HEK293 (cell line): ENCODE measurements around the gene TRPM8.

Experiments
- BCL11A ChIP-seq: fragments of 450-650 bp; formaldehyde crosslinking; IDR thresholded peaks from 2 replicates; pipeline ENCODE4 v1.5.1; 2016; ENCODE audit warnings: low read depth, missing biosample characterization, missing genetic modification characterization
- GFI1B ChIP-seq: fragments of 450-650 bp; formaldehyde crosslinking; IDR thresholded peaks from 2 replicates; pipeline ENCODE4 v1.5.1; 2016; ENCODE audit warnings: missing biosample characterization, missing genetic modification characterization
- GLI2 ChIP-seq: fragments of 450-650 bp; formaldehyde crosslinking; IDR thresholded peaks from 2 replicates; pipeline ENCODE4; 2017; ENCODE audit warnings: missing biosample characterization, missing genetic modification characterization, low read depth, borderline replicate concordance
- KLF16 ChIP-seq: fragments of 450-650 bp; formaldehyde crosslinking; IDR thresholded peaks from 2 replicates; pipeline ENCODE4 v1.5.1; 2017; ENCODE audit warnings: missing biosample characterization, missing genetic modification characterization
- MEIS1 ChIP-seq: sonication (generic); formaldehyde crosslinking; IDR thresholded peaks from 2 replicates; pipeline ENCODE4 v1.8.1; 2022; ENCODE audit warnings: missing genetic modification reagents, mild to moderate bottlenecking, borderline replicate concordance
- PATZ1 ChIP-seq: fragments of 450-650 bp; formaldehyde crosslinking; IDR thresholded peaks from 2 replicates; pipeline ENCODE4 v1.5.1; 2016; ENCODE audit warnings: missing biosample characterization, missing genetic modification characterization
- YY2 ChIP-seq: fragments of 450-650 bp; formaldehyde crosslinking; IDR thresholded peaks from 2 replicates; pipeline ENCODE4 v1.5.1; 2016; ENCODE audit warnings: missing biosample characterization, missing genetic modification characterization
- ZBTB17 ChIP-seq: fragments of 450-650 bp; formaldehyde crosslinking; IDR thresholded peaks from 2 replicates; pipeline ENCODE4 v1.5.1; 2016; ENCODE audit warnings: missing biosample characterization, missing genetic modification characterization
- ZBTB21 ChIP-seq: fragments of 450-650 bp; formaldehyde crosslinking; IDR thresholded peaks from 2 replicates; pipeline ENCODE4 v1.5.1; 2017; ENCODE audit warnings: missing biosample characterization, missing genetic modification characterization
- ZNF10 ChIP-seq: fragments of 450-650 bp; formaldehyde crosslinking; IDR thresholded peaks from 2 replicates; pipeline ENCODE4 v1.5.1; 2017; ENCODE audit warnings: missing biosample characterization, missing genetic modification characterization
- ZNF16 ChIP-seq: fragments of 450-650 bp; formaldehyde crosslinking; IDR thresholded peaks from 2 replicates; pipeline ENCODE4 v1.5.1; 2016; ENCODE audit warnings: low read depth, missing biosample characterization, missing genetic modification characterization
- ZNF184 ChIP-seq: fragments of 450-650 bp; IDR thresholded peaks from 2 replicates; pipeline ENCODE4 v1.5.1; 2018; ENCODE audit warnings: missing biosample characterization, mild to moderate bottlenecking, missing genetic modification characterization
- ZNF2 ChIP-seq: fragments of 450-650 bp; formaldehyde crosslinking; IDR thresholded peaks from 2 replicates; pipeline ENCODE4 v1.5.1; 2016; ENCODE audit warnings: missing biosample characterization, missing genetic modification characterization
- ZNF202 ChIP-seq: fragments of 450-650 bp; formaldehyde crosslinking; IDR thresholded peaks from 2 replicates; pipeline ENCODE4 v1.5.1; 2016; ENCODE audit warnings: missing biosample characterization, missing genetic modification characterization, borderline replicate concordance
- ZNF223 ChIP-seq: fragments of 450-650 bp; formaldehyde crosslinking; IDR thresholded peaks from 2 replicates; pipeline ENCODE4 v1.5.1; 2016; ENCODE audit warnings: missing biosample characterization, missing genetic modification characterization
- ZNF274 ChIP-seq, 2 experiments: fragments of 200-500 bp in 1 of 2; fragments of 450-650 bp in 1 of 2; sonication (Bioruptor generic) in 1 of 2; formaldehyde crosslinking in 1 of 2; IDR thresholded peaks; 2 replicates each; pipeline versions ENCODE4 v1.5.1 to v1.6.1; 2014 to 2016; ENCODE audit warnings: borderline replicate concordance in 1 of 2, inconsistent platforms in 1 of 2, low read length in 1 of 2, missing biosample characterization in 1 of 2, missing genetic modification characterization in 1 of 2
- ZNF394 ChIP-seq: fragments of 450-650 bp; formaldehyde crosslinking; IDR thresholded peaks from 2 replicates; pipeline ENCODE4 v1.5.1; 2016; ENCODE audit warnings: missing biosample characterization, missing genetic modification characterization, mild to moderate bottlenecking, moderate library complexity, borderline replicate concordance
- ZNF404 ChIP-seq: fragments of 450-650 bp; formaldehyde crosslinking; IDR thresholded peaks from 2 replicates; pipeline ENCODE4 v1.5.1; 2017; ENCODE audit warnings: missing biosample characterization, missing genetic modification characterization
- ZNF423 ChIP-seq: fragments of 450-650 bp; formaldehyde crosslinking; IDR thresholded peaks from 2 replicates; pipeline ENCODE4 v1.5.1; 2016; ENCODE audit warnings: missing biosample characterization, missing genetic modification characterization
- ZNF426 ChIP-seq: fragments of 450-650 bp; formaldehyde crosslinking; IDR thresholded peaks from 2 replicates; pipeline ENCODE4 v1.5.1; 2017; ENCODE audit warnings: missing biosample characterization, missing genetic modification characterization, mild to moderate bottlenecking, inconsistent platforms, moderate library complexity
- ZNF561 ChIP-seq: fragments of 450-650 bp; IDR thresholded peaks from 2 replicates; pipeline ENCODE4 v1.5.1; 2018; ENCODE audit warnings: missing biosample characterization, missing genetic modification characterization, borderline replicate concordance
- ZNF585B ChIP-seq: fragments of 450-650 bp; formaldehyde crosslinking; IDR thresholded peaks from 2 replicates; pipeline ENCODE4 v1.5.1; 2016; ENCODE audit warnings: missing biosample characterization, missing genetic modification characterization
- ZNF629 ChIP-seq: fragments of 450-650 bp; formaldehyde crosslinking; IDR thresholded peaks from 2 replicates; pipeline ENCODE4 v1.5.1; 2017; ENCODE audit warnings: missing biosample characterization, missing genetic modification characterization
- ZNF677 ChIP-seq: fragments of 450-650 bp; IDR thresholded peaks from 2 replicates; pipeline ENCODE4 v1.5.0; 2018; ENCODE audit warnings: missing biosample characterization, mild to moderate bottlenecking, missing genetic modification characterization, moderate library complexity
- ZNF776 ChIP-seq: fragments of 450-650 bp; formaldehyde crosslinking; IDR thresholded peaks from 2 replicates; pipeline ENCODE4 v1.5.0; 2017; ENCODE audit warnings: missing biosample characterization, missing genetic modification characterization, borderline replicate concordance
- ZNF837 ChIP-seq: fragments of 450-650 bp; formaldehyde crosslinking; IDR thresholded peaks from 2 replicates; pipeline ENCODE4 v1.5.1; 2016; ENCODE audit warnings: missing biosample characterization, missing genetic modification characterization
- ZSCAN23 ChIP-seq: fragments of 450-650 bp; formaldehyde crosslinking; IDR thresholded peaks from 2 replicates; pipeline ENCODE4 v1.5.1; 2016; ENCODE audit warnings: missing biosample characterization, missing genetic modification characterization
- TF ChIP-seq, protein P1 (sequence below): fragments of 450-650 bp; formaldehyde crosslinking; IDR thresholded peaks from 2 replicates; pipeline ENCODE4 v1.5.1; 2016; ENCODE audit warnings: missing biosample characterization, missing genetic modification characterization
- TF ChIP-seq, protein P2 (sequence below): fragments of 450-650 bp; formaldehyde crosslinking; IDR thresholded peaks from 2 replicates; pipeline ENCODE4 v1.5.1; 2017; ENCODE audit warnings: missing biosample characterization, missing genetic modification characterization
- TF ChIP-seq, protein P3 (sequence below): fragments of 450-650 bp; formaldehyde crosslinking; IDR thresholded peaks from 2 replicates; pipeline ENCODE4 v1.5.1; 2016; ENCODE audit warnings: missing biosample characterization, missing genetic modification characterization
- TF ChIP-seq, protein P4 (sequence below): fragments of 450-650 bp; formaldehyde crosslinking; IDR thresholded peaks from 2 replicates; pipeline ENCODE4 v1.5.1; 2017; ENCODE audit warnings: missing biosample characterization, missing genetic modification characterization

TRPM8 gene

GRCh38 chr2:234003972-234004617, 86.9 kb downstream of the TRPM8 start (continued):
- peak; percentile 59; the same call in 1 of the 2 replicates for TF ChIP-seq ZNF184
- no peak for TF ChIP-seq ZNF404 (tag by site-specific recombination)
- no peak for TF ChIP-seq ZNF2
- TF ChIP-seq ZNF202, result no peak
- TF ChIP-seq ZNF394 (tag by site-specific recombination), result no peak
- TF ChIP-seq ZSCAN23 (tag by site-specific recombination), result no peak
- TF ChIP-seq, protein P1, sequence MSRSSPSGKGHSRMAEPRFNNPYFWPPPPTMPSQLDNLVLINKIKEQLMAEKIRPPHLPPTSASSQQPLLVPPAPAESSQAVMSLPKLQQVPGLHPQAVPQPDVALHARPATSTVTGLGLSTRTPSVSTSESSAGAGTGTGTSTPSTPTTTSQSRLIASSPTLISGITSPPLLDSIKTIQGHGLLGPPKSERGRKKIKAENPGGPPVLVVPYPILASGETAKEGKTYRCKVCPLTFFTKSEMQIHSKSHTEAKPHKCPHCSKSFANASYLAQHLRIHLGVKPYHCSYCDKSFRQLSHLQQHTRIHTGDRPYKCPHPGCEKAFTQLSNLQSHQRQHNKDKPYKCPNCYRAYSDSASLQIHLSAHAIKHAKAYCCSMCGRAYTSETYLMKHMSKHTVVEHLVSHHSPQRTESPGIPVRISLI (tag by site-specific recombination), result no peak
- TF ChIP-seq GLI2 (tag by site-specific recombination), result no peak
- TF ChIP-seq, protein P2, sequence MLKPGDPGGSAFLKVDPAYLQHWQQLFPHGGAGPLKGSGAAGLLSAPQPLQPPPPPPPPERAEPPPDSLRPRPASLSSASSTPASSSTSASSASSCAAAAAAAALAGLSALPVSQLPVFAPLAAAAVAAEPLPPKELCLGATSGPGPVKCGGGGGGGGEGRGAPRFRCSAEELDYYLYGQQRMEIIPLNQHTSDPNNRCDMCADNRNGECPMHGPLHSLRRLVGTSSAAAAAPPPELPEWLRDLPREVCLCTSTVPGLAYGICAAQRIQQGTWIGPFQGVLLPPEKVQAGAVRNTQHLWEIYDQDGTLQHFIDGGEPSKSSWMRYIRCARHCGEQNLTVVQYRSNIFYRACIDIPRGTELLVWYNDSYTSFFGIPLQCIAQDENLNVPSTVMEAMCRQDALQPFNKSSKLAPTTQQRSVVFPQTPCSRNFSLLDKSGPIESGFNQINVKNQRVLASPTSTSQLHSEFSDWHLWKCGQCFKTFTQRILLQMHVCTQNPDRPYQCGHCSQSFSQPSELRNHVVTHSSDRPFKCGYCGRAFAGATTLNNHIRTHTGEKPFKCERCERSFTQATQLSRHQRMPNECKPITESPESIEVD, result peak; percentile 37
- TF ChIP-seq GFI1B (tag by site-specific recombination), result no peak
- TF ChIP-seq MEIS1 (CRISPR knock-in tag), result no peak
- TF ChIP-seq ZNF677 (tag by site-specific recombination), result no peak
- no peak for TF ChIP-seq ZNF10 (tag by site-specific recombination)
- TF ChIP-seq ZNF561 (tag by site-specific recombination), result peak; percentile 47; the same call in 1 of the 2 replicates
- no peak for TF ChIP-seq ZNF223 (tag by site-specific recombination)
- TF ChIP-seq, protein P3, sequence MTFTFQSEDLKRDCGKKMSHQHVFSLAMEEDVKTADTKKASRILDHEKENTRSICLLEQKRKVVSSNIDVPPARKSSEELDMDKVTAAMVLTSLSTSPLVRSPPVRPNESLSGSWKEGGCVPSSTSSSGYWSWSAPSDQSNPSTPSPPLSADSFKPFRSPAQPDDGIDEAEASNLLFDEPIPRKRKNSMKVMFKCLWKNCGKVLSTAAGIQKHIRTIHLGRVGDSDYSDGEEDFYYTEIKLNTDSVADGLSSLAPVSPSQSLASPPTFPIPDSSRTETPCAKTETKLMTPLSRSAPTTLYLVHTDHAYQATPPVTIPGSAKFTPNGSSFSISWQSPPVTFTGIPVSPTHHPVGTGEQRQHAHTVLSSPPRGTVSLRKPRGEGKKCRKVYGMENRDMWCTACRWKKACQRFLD (tag by site-specific recombination), result no peak
- no peak for TF ChIP-seq ZNF274 (IDR thresholded peaks at IDR 0.05; ENCODE audit: low read length)
- no peak for TF ChIP-seq ZNF274 (tag by site-specific recombination; IDR thresholded peaks at IDR 0.05; ENCODE audit: borderline replicate concordance)
- 0 out of 2 replicates have a peak, but pooled peaks have one; percentile 34 for TF ChIP-seq ZBTB17
- no peak for TF ChIP-seq BCL11A (tag by site-specific recombination)
- TF ChIP-seq, protein P4, sequence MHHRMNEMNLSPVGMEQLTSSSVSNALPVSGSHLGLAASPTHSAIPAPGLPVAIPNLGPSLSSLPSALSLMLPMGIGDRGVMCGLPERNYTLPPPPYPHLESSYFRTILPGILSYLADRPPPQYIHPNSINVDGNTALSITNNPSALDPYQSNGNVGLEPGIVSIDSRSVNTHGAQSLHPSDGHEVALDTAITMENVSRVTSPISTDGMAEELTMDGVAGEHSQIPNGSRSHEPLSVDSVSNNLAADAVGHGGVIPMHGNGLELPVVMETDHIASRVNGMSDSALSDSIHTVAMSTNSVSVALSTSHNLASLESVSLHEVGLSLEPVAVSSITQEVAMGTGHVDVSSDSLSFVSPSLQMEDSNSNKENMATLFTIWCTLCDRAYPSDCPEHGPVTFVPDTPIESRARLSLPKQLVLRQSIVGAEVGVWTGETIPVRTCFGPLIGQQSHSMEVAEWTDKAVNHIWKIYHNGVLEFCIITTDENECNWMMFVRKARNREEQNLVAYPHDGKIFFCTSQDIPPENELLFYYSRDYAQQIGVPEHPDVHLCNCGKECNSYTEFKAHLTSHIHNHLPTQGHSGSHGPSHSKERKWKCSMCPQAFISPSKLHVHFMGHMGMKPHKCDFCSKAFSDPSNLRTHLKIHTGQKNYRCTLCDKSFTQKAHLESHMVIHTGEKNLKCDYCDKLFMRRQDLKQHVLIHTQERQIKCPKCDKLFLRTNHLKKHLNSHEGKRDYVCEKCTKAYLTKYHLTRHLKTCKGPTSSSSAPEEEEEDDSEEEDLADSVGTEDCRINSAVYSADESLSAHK (tag by site-specific recombination), result no peak
- TF ChIP-seq YY2 (tag by site-specific recombination), result no peak
- no peak for TF ChIP-seq ZNF585B (tag by site-specific recombination)
- 0 out of 2 replicates have a peak, but pooled peaks have one; percentile 22 for TF ChIP-seq PATZ1 (tag by site-specific recombination)
- peak; percentile 92 for TF ChIP-seq ZNF629 (tag by site-specific recombination)
- TF ChIP-seq ZBTB21 (tag by site-specific recombination), result peak; percentile 91
- no peak for TF ChIP-seq ZNF426 (tag by site-specific recombination)
- TF ChIP-seq KLF16, result no peak
- TF ChIP-seq ZNF423 (tag by site-specific recombination), result no peak
- TF ChIP-seq ZNF837 (tag by site-specific recombination), result no peak
- TF ChIP-seq ZNF776 (tag by site-specific recombination), result no peak
- TF ChIP-seq ZNF16 (tag by site-specific recombination), result no peak
